ENCODE data around the gene TEKT3. TPM values are rescaled to one million over a fixed set of nuclear protein-coding genes. Genes with fewer than 3 reads are reported as not detected.

The TEKT3 gene
- not detected for total RNA-seq
- long read RNA-seq: 0 reads

GRCh38 chr17:15341385-15341849 is at the start of gene TEKT3:
Gene TEKT3 (minus strand): TSS chr17:15341597. CDS start chr17:15331585, 10,012 bp downstream.
- H3K4me1 ChIP-seq: peaks cover 0 to 9% (median 0%) of the 10 kb centered on the region in 4 donors
- no peaks in the 10 kb centered on the region for H3K36me3 ChIP-seq
- intact Hi-C loops (cut with DNase I): no loop called here
- WGBS (ENCODE audit: insufficient coverage, low coverage, low lambda C conversion rate, missing lambda C conversion rate): 5% methylated on average over 29 of the region's 36 CpGs
- peak within 1 kb of the TSS; percentile 28 to 44 (median 29) for H3K4me3 ChIP-seq
- TF ChIP-seq CTCF (IDR thresholded peaks at IDR 0.05) (no peak), POLR2A (IDR thresholded peaks at IDR 0.05) (no peak)
- ATAC-seq: peak; percentile 94 to 99 (median 98)
- H3K27me3 ChIP-seq: peaks cover 0 to 5% of the 10 kb centered on the region in 2 donors
- no peaks in the 10 kb centered on the region for H3K9me3 ChIP-seq
- H3K27ac ChIP-seq: no peak within 1 kb of the TSS
- DNase-seq: peak; percentile 67 to 75 (median 72)

- 74% methylated on average over 7 of the region's 8 CpGs for WGBS (ENCODE audit: insufficient coverage, low coverage, low lambda C conversion rate, missing lambda C conversion rate)
- Histone ChIP-seq H3K4me3 (no peak overlapping the region), H3K9me3 (no peaks in the 10 kb centered on the region), H3K27ac (no peak overlapping the region), H3K36me3 (no peaks in the 10 kb centered on the region), H3K4me1 (peaks cover 0 to 8% (median 4%) of the 10 kb centered on the region in 4 donors), H3K27me3 (no peaks in the 10 kb centered on the region)
- DNase-seq (no peak), ATAC-seq (no peak)
- intact Hi-C loops (cut with DNase I): no loop called here
- TF ChIP-seq CTCF (IDR thresholded peaks at IDR 0.05) (no peak), POLR2A (IDR thresholded peaks at IDR 0.05) (no peak)
Observed at GRCh38 chr17:15388356-15389041, 47.1 kb upstream of the TEKT3 start.

- 83% methylated on average over 4 of the region's 4 CpGs for WGBS (ENCODE audit: insufficient coverage, low coverage, low lambda C conversion rate, missing lambda C conversion rate)
- no peak for DNase-seq
- H3K27ac ChIP-seq: no peak overlapping the region
- no peaks in the 10 kb centered on the region for H3K27me3 ChIP-seq
- no peaks in the 10 kb centered on the region for H3K9me3 ChIP-seq
- peaks cover 0 to 8% (median 4%) of the 10 kb centered on the region in 4 donors for H3K4me1 ChIP-seq
- intact Hi-C loops (cut with DNase I): no loop called here
- no peak for ATAC-seq
- H3K36me3 ChIP-seq: no peaks in the 10 kb centered on the region
- no peak overlapping the region for H3K4me3 ChIP-seq
- no peak for TF ChIP-seq POLR2A (IDR thresholded peaks at IDR 0.05)
- TF ChIP-seq CTCF (IDR thresholded peaks at IDR 0.05): no peak
Observed at GRCh38 chr17:15386083-15386482, 44.7 kb upstream of the TEKT3 start.

- no peak for DNase-seq
- Histone ChIP-seq H3K36me3 (no peaks in the 10 kb centered on the region), H3K4me1 (peaks cover 0 to 8% (median 4%) of the 10 kb centered on the region in 4 donors), H3K27me3 (no peaks in the 10 kb centered on the region), H3K9me3 (no peaks in the 10 kb centered on the region), H3K27ac (no peak overlapping the region), H3K4me3 (no peak overlapping the region)
- 25% methylated on average over 2 of the region's 2 CpGs for WGBS (ENCODE audit: insufficient coverage, low coverage, low lambda C conversion rate, missing lambda C conversion rate)
- intact Hi-C loops (cut with DNase I): no loop called here
- TF ChIP-seq CTCF (IDR thresholded peaks at IDR 0.05): no peak
- TF ChIP-seq POLR2A (IDR thresholded peaks at IDR 0.05): no peak
- no peak for ATAC-seq
Observed at GRCh38 chr17:15385305-15385704, 43.9 kb upstream of the TEKT3 start.
